Erythroblast (primary cell): Measurements from ENCODE around the gene CYP2A13.

Source experiments
- GATA1 ChIP-seq: IDR thresholded peaks from 2 replicates; pipeline ENCODE4 v1.6.1; 2011; ENCODE audit warnings: low read depth, mild to moderate bottlenecking, control low read depth, low read length, moderate library complexity
- POLR2A ChIP-seq: IDR thresholded peaks from 2 replicates; pipeline ENCODE4 v1.6.1; 2011; ENCODE audit warnings: mild to moderate bottlenecking, low read length

DNA sequence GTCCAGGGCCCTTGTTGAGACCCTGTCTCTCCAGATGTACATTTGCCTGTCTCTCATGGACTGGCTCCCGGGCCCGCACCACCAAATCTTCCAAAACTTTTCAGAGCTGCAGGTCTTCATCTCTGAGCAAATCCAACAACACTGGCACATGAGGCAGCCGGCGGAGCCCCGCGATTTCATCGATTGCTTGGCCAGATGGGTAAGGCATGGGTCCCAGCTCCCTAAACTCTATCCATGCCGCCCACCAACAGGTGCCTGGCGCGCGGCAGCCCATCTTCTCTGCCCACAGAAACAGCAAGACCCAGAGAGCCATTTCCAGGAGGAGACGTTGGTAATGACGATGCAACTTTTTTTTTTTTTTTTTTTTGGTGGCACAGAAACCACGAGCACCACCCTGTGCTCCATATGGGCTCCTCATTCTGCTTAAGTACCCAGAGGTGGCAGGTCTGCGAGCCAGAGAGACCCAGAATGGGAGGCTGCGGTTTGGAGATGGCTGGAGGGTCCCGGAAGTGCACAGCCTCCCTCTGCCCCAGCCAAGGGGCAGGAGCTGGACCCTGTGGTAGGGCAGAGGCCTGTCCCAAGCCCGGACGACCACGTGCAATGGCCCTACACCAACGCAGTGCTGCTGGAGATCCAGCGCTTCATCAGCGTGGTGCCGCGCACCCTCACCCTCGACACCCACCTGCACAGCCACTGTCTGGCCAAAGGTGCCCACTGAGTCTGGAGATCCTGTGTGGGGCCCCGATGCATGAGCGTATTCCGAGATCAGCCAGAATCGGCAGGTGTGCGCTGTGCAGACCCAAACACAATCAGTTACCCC lies 48.6 kb downstream of the CYP2A13 start:
- TF ChIP-seq POLR2A (no peak), GATA1 (no peak)
